Stimulated activated naive B cell treated with anti-CD40 and anti-IgM and Interleukin-4, amounts not matched to agents 10 μg/mL and 1 μg/mL and 100 μg/mL, for 72 hours (primary cell): Measurements from ENCODE around the gene FMOD.
"Not testable (repeated sequence)": the region's sequence is repeated elsewhere in the genome, so short reads cannot be mapped to it uniquely, and the experiment has no call there.

Experiments used
- ATAC-seq, 2 donors: fragments of 150-1000 bp; cut with Tn5 transposase; replicated peaks; 2 replicates each; pipeline ENCODE4 v1.10.0; 2021; ENCODE audit warnings: moderate library complexity in 1 of 2
- DNase-seq: peaks from one replicate; pipeline ENCODE4 v3.0.0; 2021
- H3K27ac Mint-ChIP-seq: one replicate; pipeline ENCODE4 v1.8.0; 2022; ENCODE audit warnings: mild to moderate bottlenecking, mixed read lengths
- H3K27me3 Mint-ChIP-seq, 2 donors: one replicate each; pipeline ENCODE4 v1.8.0; 2022; ENCODE audit warnings: mixed read lengths in 2 of 2
- H3K36me3 Mint-ChIP-seq, 2 donors: one replicate each; pipeline ENCODE4 v1.8.0; 2022; ENCODE audit warnings: mixed read lengths in 2 of 2, mild to moderate bottlenecking in 1 of 2
- H3K4me1 Mint-ChIP-seq, 2 donors: one replicate each; pipeline ENCODE4 v1.8.0; 2022; ENCODE audit warnings: mixed read lengths in 2 of 2, mild to moderate bottlenecking in 1 of 2
- H3K4me3 Mint-ChIP-seq, 2 donors: one replicate each; pipeline ENCODE4 v1.8.0; 2022; ENCODE audit warnings: mild to moderate bottlenecking in 2 of 2, mixed read lengths in 2 of 2, moderate library complexity in 1 of 2
- H3K9me3 Mint-ChIP-seq, 2 donors: one replicate each; pipeline ENCODE4 v1.8.0; 2022; ENCODE audit warnings: mixed read lengths in 2 of 2, mild to moderate bottlenecking in 1 of 2

FMOD gene

GRCh38 chr1:203301331-203301668 lies 49.6 kb downstream of the FMOD start:
- ATAC-seq (no peak), DNase-seq (no peak)
- Mint-ChIP-seq H3K4me1 (peaks cover 62 to 78% of the 10 kb centered on the region in 2 donors), H3K4me3 (no peak overlapping the region), H3K36me3 (peaks cover 11 to 23% of the 10 kb centered on the region in 2 donors), H3K27me3 (no peaks in the 10 kb centered on the region), H3K27ac (peak overlapping the region; percentile 88), H3K9me3 (no peaks in the 10 kb centered on the region)

GRCh38 chr1:203300441-203301330 lies 50.2 kb downstream of the FMOD start:
- Mint-ChIP-seq H3K27ac (peak overlapping the region; percentile 88), H3K27me3 (no peaks in the 10 kb centered on the region), H3K4me1 (peaks cover 69 to 84% of the 10 kb centered on the region in 2 donors), H3K4me3 (peak overlapping the region; percentile 4 to 39), H3K9me3 (no peaks in the 10 kb centered on the region), H3K36me3 (peaks cover 5 to 18% of the 10 kb centered on the region in 2 donors)
- DNase-seq (no peak), ATAC-seq (peak; percentile 4 to 12)

GRCh38 chr1:203299719-203300429 lies 51.0 kb downstream of the FMOD start:
- not testable (repeated sequence) for H3K27me3 Mint-ChIP-seq, H3K9me3 Mint-ChIP-seq, DNase-seq
- H3K36me3 Mint-ChIP-seq = peaks cover 2 to 15% of the 10 kb centered on the region in 2 donors
- peaks cover 77 to 93% of the 10 kb centered on the region in 2 donors for H3K4me1 Mint-ChIP-seq
- peak; percentile 14 to 25 for ATAC-seq
- H3K4me3 Mint-ChIP-seq = peak overlapping the region; percentile 4 to 39
- peak overlapping the region; percentile 88 for H3K27ac Mint-ChIP-seq

GRCh38 chr1:203299169-203299568 lies 51.8 kb downstream of the FMOD start:
- Mint-ChIP-seq H3K36me3 (peaks cover 1 to 13% of the 10 kb centered on the region in 2 donors), H3K27ac (peak overlapping the region; percentile 88), H3K27me3 (no peaks in the 10 kb centered on the region), H3K4me1 (peaks cover 76 to 91% of the 10 kb centered on the region in 2 donors), H3K9me3 (no peaks in the 10 kb centered on the region), H3K4me3 (peak overlapping the region; percentile 4 to 39)
- DNase-seq = peak; percentile 31
- peak; percentile 64 to 73 for ATAC-seq

- Mint-ChIP-seq H3K27ac (peak overlapping the region; percentile 93), H3K27me3 (no peaks in the 10 kb centered on the region), H3K4me3 (peak overlapping the region in 1 of 2 donors; percentile 3), H3K4me1 (peaks cover 75 to 89% of the 10 kb centered on the region in 2 donors), H3K9me3 (peaks cover 3 to 4% of the 10 kb centered on the region in 2 donors), H3K36me3 (peaks cover 0 to 8% of the 10 kb centered on the region in 2 donors)
- no peak for ATAC-seq
- DNase-seq = no peak
Measured at GRCh38 chr1:203296460-203297073, 54.4 kb downstream of the FMOD start.

- H3K4me3 Mint-ChIP-seq = no peak overlapping the region
- DNase-seq (peak; percentile 16), ATAC-seq (no peak)
- H3K9me3 Mint-ChIP-seq = peaks cover 5% of the 10 kb centered on the region in 2 donors
- H3K36me3 Mint-ChIP-seq = peaks cover 0 to 10% of the 10 kb centered on the region in 2 donors
- H3K27me3 Mint-ChIP-seq = no peaks in the 10 kb centered on the region
- H3K27ac Mint-ChIP-seq = peak overlapping the region; percentile 93
- peaks cover 76 to 90% of the 10 kb centered on the region in 2 donors for H3K4me1 Mint-ChIP-seq
Measured at GRCh38 chr1:203295796-203296195, 55.1 kb downstream of the FMOD start.

GRCh38 chr1:203291201-203292096 lies 59.5 kb downstream of the FMOD start:
- ATAC-seq = no peak
- Mint-ChIP-seq H3K9me3 (peaks cover 5 to 9% of the 10 kb centered on the region in 2 donors), H3K27me3 (no peaks in the 10 kb centered on the region), H3K27ac (peak overlapping the region; percentile 100), H3K36me3 (peaks cover 0 to 17% of the 10 kb centered on the region in 2 donors), H3K4me1 (peaks cover 78 to 86% of the 10 kb centered on the region in 2 donors), H3K4me3 (peak overlapping the region; percentile 79 to 84)
- no peak for DNase-seq
